HEK293T (cell line): ENCODE measurements around the gene CCSER1.

Experiments
- CTCF ChIA-PET: fragments of 350-600 bp; formaldehyde crosslinking; extraction: SDS; loops from one replicate; lab custom pipeline; 2021; ENCODE audit warnings: antibody characterized with exemption, inconsistent platforms; lab: Yijun Ruan, JAX
- POLR2A ChIA-PET: fragments of 350-600 bp; formaldehyde crosslinking; extraction: SDS; loops from one replicate; lab custom pipeline; 2020; ENCODE audit warnings: antibody characterized with exemption, inconsistent platforms; lab: Yijun Ruan, JAX
- DNase-seq: peaks from one replicate; pipeline ENCODE4 v3.0.0; 2012; ENCODE audit warnings: mixed read lengths; ENCODE audit errors: extremely low spot score
- ARNT ChIP-seq: fragments of 450-650 bp; IDR thresholded peaks from 2 replicates; pipeline ENCODE4 v1.6.1; 2017; ENCODE audit warnings: mild to moderate bottlenecking
- BHLHE40 ChIP-seq: fragments of 450-650 bp; IDR thresholded peaks from 2 replicates; pipeline ENCODE4 v1.6.1; 2016; ENCODE audit warnings: mild to moderate bottlenecking, moderate library complexity, borderline replicate concordance
- CTBP1 ChIP-seq: fragments of 450-650 bp; IDR thresholded peaks from 2 replicates; pipeline ENCODE4 v1.6.1; 2016; ENCODE audit warnings: borderline replicate concordance
- ELF4 ChIP-seq: fragments of 450-650 bp; IDR thresholded peaks from 2 replicates; pipeline ENCODE4 v1.6.1; 2017; ENCODE audit warnings: antibody characterized with exemption
- FOXA1 ChIP-seq: fragments of 450-650 bp; IDR thresholded peaks from 2 replicates; pipeline ENCODE4 v1.6.1; 2016; ENCODE audit warnings: mild to moderate bottlenecking
- FOXK2 ChIP-seq: fragments of 450-650 bp; IDR thresholded peaks from 2 replicates; pipeline ENCODE4 v1.6.1; 2016; ENCODE audit warnings: mild to moderate bottlenecking
- FOXM1 ChIP-seq: fragments of 450-650 bp; IDR thresholded peaks from 2 replicates; pipeline ENCODE4 v1.6.1; 2017; ENCODE audit warnings: mild to moderate bottlenecking, borderline replicate concordance
- HDGF ChIP-seq: fragments of 450-650 bp; IDR thresholded peaks from 2 replicates; pipeline ENCODE4 v1.6.1; 2017; ENCODE audit warnings: antibody characterized with exemption, borderline replicate concordance
- L3MBTL2 ChIP-seq: fragments of 450-650 bp; conservative IDR thresholded peaks from 2 replicates; pipeline ENCODE4 v1.6.1; 2016; ENCODE audit warnings: mild to moderate bottlenecking
- LEF1 ChIP-seq: fragments of 450-650 bp; IDR thresholded peaks from 2 replicates; pipeline ENCODE4 v1.6.1; 2017; ENCODE audit warnings: mild to moderate bottlenecking, borderline replicate concordance
- NFRKB ChIP-seq: fragments of 450-650 bp; IDR thresholded peaks from 2 replicates; pipeline ENCODE4 v1.6.1; 2016; ENCODE audit warnings: mild to moderate bottlenecking, moderate library complexity
- PKNOX1 ChIP-seq: fragments of 450-650 bp; IDR thresholded peaks from 2 replicates; pipeline ENCODE4 v1.6.1; 2016
- SP1 ChIP-seq: fragments of 450-650 bp; IDR thresholded peaks from 2 replicates; pipeline ENCODE4 v1.6.1; 2017
- SUZ12 ChIP-seq: fragments of 450-650 bp; IDR thresholded peaks from 2 replicates; pipeline ENCODE4 v1.6.1; 2016; ENCODE audit warnings: mild to moderate bottlenecking
- TARDBP ChIP-seq: fragments of 450-650 bp; IDR thresholded peaks from 2 replicates; pipeline ENCODE4 v1.6.1; 2016
- ZNF384 ChIP-seq: fragments of 450-650 bp; IDR thresholded peaks from 2 replicates; pipeline ENCODE4 v1.6.1; 2016

CCSER1 gene

GRCh38 chr4:90280954-90281353, 153.8 kb downstream of the CCSER1 start:
- TF ChIP-seq ZNF384 (no peak), CTBP1 (no peak), LEF1 (no peak), PKNOX1 (no peak), FOXM1 (no peak), ARNT (no peak), HDGF (no peak), BHLHE40 (no peak), SUZ12 (no peak), ELF4 (no peak), SP1 (no peak), L3MBTL2 (no peak), NFRKB (no peak)
- ChIA-PET POLR2A (no interaction called here), CTCF (no interaction called here)
- no peak for DNase-seq

DNA sequence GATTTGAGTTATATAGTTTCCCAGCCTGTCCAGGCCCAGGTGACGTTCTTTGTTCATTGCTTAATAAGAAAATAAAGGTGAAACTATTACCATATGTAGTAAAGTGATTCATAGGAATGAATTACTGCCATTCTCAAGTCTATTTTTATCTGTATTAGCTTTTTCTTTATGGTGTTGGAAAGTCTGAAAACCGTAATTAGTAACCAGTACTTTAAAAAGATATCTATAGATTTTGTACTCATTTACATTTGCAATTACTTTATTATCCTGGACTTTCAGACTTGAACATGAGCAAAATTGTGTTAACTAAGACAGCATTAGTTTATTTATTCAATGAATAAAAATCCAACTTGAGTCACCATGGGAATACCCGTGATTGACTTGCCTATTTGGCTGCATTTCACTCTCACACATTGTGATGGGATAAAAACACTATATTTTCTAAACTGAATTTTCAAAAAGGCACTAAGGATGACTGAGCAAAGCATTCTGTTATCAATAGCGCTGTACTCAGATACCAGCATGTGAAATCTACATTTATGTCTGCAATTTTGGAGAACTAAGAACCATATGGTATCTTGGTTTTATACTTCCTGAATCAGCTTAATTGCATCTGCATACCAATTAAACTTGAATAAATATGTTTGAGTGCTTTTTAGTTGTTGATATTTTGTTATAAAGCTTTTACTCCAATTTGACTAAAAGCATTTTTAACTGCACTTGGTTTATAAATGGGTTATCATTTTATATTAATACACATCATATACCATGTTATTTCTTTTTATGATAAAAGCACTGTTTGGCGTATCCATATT, 154.6 kb downstream of the CCSER1 start:
- TF ChIP-seq FOXK2 (no peak), SUZ12 (no peak), TARDBP (no peak), SP1 (no peak), FOXM1 (no peak), L3MBTL2 (no peak), HDGF (no peak), LEF1 (no peak), ZNF384 (no peak), NFRKB (no peak), ELF4 (no peak), BHLHE40 (no peak), PKNOX1 (no peak), CTBP1 (no peak)
- ChIA-PET POLR2A (no interaction called here), CTCF (no interaction called here)
- DNase-seq: no peak

GRCh38 chr4:90290345-90290744, 163.2 kb downstream of the CCSER1 start:
- no peak for DNase-seq
- ChIA-PET CTCF (no interaction called here), POLR2A (no interaction called here)
- TF ChIP-seq SP1 (no peak), FOXA1 (no peak), SUZ12 (no peak), CTBP1 (no peak), FOXM1 (no peak), HDGF (no peak), FOXK2 (no peak), ARNT (no peak), ELF4 (no peak), BHLHE40 (no peak), TARDBP (no peak), NFRKB (no peak), LEF1 (no peak), L3MBTL2 (no peak), PKNOX1 (no peak), ZNF384 (no peak)

DNA sequence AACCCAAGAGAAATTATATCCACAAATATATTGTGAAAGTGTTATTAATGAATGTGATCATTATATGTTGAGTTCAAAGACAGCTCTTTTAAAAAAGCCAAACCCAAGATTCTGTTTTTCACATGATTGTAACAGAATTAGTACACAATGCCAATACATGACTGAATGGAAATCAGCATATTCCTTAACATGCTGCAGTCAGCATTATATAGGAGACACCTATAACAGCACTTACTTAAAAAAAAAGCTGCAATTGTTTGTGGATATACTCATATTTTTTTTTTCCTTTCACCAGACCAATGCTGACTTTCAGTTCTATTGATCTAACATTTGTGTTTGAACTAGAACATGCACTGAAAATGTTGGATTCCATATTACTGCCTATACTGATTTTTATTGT, 165.2 kb downstream of the CCSER1 start:
- POLR2A ChIA-PET: no interaction called here
- no peak for DNase-seq
- CTCF ChIA-PET: no interaction called here
- no peak for TF ChIP-seq PKNOX1
- TF ChIP-seq BHLHE40: no peak
- TF ChIP-seq HDGF: no peak
- no peak for TF ChIP-seq ARNT
- TF ChIP-seq L3MBTL2: no peak
- TF ChIP-seq NFRKB: no peak
- no peak for TF ChIP-seq ELF4

GRCh38 chr4:90293320-90293719, 166.1 kb downstream of the CCSER1 start:
- no peak for DNase-seq
- ChIA-PET CTCF (no interaction called here), POLR2A (no interaction called here)
- no peak for TF ChIP-seq PKNOX1
- TF ChIP-seq SUZ12: no peak
- no peak for TF ChIP-seq BHLHE40
